GM12873 (cell line): ENCODE measurements around the gene INHBE.

ENCODE experiments used
- TF ChIP-seq, protein P1 (sequence below): IDR thresholded peaks from 2 replicates; pipeline ENCODE4 v1.5.1; 2012; ENCODE audit warnings: low read depth, mild to moderate bottlenecking, moderate library complexity, low read length, control low read depth; ENCODE audit not compliant: insufficient read depth; ENCODE audit errors: missing control alignments

The INHBE gene

DNA sequence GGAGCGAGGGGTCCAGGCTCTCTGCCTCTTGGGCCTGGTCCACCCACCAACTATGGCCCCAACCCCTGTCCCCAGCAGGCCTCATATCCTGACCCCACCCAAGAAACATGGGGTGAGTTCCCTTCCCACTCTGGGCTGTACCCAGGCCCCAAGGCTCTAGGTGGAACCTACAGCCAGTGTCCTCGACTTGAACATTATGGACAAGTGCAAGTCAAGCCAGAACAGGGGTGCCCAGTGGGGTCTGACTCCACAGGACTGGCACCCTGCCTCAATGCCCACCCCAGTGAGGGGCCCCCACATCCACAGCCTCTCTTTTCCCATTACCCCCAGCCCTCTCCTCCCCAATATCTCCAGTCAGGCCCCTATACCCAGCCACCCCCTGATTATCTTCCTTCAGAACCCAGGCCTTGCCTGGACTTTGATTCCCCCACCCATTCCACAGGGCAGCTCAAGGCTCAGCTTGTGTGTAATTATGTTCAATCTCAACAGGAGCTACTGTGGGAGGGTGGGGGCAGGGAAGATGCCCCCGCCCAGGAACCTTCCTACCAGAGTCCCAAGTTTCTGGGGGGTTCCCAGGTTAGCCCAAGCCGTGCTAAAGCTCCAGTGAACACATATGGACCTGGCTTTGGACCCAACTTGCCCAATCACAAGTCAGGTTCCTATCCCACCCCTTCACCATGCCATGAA is 16.0 kb downstream of the INHBE start:
- TF ChIP-seq, protein P1, sequence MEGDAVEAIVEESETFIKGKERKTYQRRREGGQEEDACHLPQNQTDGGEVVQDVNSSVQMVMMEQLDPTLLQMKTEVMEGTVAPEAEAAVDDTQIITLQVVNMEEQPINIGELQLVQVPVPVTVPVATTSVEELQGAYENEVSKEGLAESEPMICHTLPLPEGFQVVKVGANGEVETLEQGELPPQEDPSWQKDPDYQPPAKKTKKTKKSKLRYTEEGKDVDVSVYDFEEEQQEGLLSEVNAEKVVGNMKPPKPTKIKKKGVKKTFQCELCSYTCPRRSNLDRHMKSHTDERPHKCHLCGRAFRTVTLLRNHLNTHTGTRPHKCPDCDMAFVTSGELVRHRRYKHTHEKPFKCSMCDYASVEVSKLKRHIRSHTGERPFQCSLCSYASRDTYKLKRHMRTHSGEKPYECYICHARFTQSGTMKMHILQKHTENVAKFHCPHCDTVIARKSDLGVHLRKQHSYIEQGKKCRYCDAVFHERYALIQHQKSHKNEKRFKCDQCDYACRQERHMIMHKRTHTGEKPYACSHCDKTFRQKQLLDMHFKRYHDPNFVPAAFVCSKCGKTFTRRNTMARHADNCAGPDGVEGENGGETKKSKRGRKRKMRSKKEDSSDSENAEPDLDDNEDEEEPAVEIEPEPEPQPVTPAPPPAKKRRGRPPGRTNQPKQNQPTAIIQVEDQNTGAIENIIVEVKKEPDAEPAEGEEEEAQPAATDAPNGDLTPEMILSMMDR: no peak

DNA sequence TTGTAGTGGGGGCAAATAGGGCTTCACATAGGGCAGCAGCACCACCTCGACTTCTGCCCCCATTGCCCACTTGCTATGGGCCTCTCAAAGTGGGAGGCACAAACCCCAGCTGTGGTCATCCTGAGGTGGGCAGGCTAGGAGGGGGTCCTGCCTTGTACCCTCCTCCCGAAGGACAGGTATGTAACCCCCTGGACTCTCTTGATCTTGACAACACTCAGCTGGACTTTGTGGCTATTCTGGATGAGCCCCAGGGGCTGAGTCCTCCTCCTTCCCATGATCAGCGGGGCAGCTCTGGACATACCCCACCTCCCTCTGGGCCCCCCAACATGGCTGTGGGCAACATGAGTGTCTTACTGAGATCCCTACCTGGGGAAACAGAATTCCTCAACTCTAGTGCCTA is 16.6 kb downstream of the INHBE start:
- TF ChIP-seq, protein P1: no peak

DNA sequence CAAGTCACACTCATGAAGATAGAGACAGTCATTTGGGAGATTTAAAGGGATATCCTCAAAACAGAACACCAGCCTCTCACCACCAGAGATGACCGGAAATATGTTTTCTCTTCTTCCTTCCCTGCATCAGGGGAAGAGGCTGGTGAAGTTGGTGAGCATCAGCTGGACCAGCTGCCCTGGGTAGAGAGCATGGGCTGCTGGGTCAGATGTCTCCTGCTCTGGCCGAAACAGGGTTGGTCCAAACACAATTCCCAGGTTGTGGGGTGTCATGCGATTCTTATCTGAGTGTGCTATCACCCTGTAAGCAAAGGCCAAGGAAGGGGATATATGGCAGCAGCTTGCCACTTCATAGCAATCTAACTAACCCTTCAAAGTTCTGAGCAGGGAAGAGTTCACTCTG is 17.3 kb downstream of the INHBE start:
- TF ChIP-seq, protein P1: no peak

DNA sequence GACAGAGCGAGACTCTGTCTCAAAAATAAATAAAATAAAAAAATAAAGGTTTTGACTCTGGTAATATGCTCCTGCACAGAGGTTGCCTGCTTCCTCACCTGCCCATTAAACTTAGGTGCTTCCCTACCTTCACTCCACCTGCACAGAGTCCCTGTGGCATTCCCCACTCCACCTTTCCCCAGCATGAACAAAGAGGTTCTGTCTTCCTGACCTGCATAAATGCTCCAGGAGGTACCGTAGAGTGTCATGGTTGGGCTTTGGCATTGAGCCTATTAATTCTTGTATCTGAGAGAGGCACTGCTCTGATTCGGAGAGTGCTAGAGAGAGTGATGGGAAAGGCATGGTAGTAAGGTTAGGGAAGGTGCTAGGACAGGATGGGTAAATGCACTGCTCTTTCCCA is 18.3 kb downstream of the INHBE start:
- TF ChIP-seq, protein P1: no peak

DNA sequence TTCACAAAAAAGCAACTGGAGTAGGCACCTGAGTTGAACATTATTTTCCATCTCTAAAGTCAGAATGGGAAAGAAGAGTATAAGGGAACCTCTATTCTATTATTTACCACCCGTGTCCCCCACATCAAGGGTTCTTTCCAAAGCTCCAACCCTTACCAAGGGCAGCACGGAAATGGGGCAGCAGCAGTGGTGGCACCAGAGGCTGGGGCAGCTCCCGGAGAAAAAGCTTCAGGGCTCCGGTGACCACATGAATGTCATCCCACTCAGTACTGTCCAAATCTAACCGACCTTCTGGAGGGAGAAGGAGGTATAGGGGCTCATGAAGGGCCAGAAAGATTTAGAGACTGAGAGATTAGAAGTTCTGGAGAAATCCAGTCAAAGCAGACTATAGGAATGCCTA is 18.8 kb downstream of the INHBE start:
- TF ChIP-seq, protein P1: no peak

DNA sequence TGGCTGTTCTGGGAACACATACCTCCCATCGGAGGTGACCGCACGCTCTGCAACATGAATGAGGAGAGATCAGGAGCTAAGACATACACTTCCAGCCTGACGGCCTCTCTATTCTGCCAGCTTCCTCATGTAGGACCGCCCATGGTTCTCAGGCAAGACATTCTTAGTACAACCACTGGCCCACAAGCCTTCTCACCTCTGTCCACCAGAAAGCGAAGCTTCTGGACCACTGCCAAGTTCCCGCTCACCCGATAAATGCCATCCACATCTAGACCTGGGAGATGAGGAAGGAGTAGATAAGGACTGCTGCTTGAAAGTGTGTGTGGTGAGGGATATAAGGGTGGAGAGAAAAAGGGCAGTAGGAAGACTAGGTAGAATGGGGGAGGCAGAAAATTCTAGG is 19.3 kb downstream of the INHBE start:
- TF ChIP-seq, protein P1: no peak

DNA sequence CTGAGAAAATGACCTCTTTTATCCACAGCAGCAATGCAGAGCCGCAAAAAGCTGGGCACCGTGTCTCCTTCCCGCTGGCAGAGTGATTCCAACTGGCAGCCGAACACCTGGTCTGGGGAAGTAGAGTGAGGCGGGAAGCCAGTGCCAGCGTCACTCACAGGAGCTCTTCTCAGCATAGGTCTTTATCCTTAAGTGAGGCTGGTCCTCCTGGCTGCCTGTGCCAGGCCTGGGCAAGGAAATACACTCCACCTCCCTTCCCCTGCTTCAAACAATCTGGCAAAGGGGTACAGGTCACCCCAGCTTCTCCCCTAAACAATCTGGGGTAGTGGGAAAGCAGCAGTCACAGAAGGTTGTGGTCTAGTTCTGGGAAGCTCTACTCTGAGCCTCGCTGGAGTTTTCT is 19.8 kb downstream of the INHBE start:
- TF ChIP-seq, protein P1: no peak
